ENCODE data around the gene PKP2.

DNA sequence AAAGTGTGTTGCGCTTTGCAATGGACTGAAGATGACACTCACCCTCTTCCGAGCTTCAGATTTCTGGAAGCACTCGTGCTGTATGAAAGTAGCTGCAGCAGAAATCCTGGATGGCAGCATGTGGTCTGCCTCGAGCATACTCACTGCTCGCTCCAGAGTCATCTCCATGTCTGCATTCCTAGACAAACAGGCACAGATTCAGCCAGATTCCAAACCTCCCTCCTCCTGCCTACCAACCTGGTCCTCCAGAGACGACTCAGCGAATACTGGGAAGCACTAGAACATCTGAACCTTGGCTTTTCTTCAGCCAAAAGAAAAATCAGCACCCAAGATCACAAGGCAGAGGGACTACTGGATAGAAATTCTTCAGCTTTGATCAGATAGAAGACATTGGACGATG is 27.7 kb downstream of the PKP2 start:
- TF ChIP-seq, protein P1, sequence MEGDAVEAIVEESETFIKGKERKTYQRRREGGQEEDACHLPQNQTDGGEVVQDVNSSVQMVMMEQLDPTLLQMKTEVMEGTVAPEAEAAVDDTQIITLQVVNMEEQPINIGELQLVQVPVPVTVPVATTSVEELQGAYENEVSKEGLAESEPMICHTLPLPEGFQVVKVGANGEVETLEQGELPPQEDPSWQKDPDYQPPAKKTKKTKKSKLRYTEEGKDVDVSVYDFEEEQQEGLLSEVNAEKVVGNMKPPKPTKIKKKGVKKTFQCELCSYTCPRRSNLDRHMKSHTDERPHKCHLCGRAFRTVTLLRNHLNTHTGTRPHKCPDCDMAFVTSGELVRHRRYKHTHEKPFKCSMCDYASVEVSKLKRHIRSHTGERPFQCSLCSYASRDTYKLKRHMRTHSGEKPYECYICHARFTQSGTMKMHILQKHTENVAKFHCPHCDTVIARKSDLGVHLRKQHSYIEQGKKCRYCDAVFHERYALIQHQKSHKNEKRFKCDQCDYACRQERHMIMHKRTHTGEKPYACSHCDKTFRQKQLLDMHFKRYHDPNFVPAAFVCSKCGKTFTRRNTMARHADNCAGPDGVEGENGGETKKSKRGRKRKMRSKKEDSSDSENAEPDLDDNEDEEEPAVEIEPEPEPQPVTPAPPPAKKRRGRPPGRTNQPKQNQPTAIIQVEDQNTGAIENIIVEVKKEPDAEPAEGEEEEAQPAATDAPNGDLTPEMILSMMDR (IDR thresholded peaks at IDR 0.05; ENCODE audit: poor library complexity), result no peak
- TF ChIP-seq EZH2phosphoT487 (IDR thresholded peaks at IDR 0.05; ENCODE audit: low read depth, severe bottlenecking, unreplicated experiment), result no peak
